22Rv1 (cell line): ENCODE data around the gene PLOD2.

Source experiments
- ZFX ChIP-seq: fragments of 450-650 bp; IDR thresholded peaks from 2 replicates; pipeline ENCODE4 v1.6.1; 2017; ENCODE audit warnings: antibody characterized with exemption, borderline replicate concordance
- TF ChIP-seq, protein P1 (sequence below): fragments of 450-650 bp; IDR thresholded peaks from 2 replicates; pipeline ENCODE4 v1.5.1; 2017; ENCODE audit warnings: mild to moderate bottlenecking

DNA sequence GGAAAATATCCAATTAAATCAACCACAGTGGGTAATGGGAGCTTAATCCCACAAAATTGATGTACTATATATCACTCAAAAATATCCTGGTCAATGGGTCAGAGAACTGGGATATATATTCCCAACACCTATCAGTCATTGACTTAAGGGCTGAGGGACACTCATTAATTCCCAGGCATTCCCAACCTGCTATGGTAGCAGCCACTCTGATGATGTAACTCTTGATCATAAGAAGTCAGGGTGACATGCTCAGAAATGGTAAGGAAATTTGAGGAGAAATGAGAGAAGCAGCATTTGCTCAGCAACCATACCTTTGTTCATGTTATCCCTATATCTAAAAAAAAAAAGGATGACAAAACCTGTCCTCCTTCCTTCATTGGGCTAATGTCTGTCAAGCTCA lies 3.1 kb upstream of the PLOD2 start:
- TF ChIP-seq, protein P1, sequence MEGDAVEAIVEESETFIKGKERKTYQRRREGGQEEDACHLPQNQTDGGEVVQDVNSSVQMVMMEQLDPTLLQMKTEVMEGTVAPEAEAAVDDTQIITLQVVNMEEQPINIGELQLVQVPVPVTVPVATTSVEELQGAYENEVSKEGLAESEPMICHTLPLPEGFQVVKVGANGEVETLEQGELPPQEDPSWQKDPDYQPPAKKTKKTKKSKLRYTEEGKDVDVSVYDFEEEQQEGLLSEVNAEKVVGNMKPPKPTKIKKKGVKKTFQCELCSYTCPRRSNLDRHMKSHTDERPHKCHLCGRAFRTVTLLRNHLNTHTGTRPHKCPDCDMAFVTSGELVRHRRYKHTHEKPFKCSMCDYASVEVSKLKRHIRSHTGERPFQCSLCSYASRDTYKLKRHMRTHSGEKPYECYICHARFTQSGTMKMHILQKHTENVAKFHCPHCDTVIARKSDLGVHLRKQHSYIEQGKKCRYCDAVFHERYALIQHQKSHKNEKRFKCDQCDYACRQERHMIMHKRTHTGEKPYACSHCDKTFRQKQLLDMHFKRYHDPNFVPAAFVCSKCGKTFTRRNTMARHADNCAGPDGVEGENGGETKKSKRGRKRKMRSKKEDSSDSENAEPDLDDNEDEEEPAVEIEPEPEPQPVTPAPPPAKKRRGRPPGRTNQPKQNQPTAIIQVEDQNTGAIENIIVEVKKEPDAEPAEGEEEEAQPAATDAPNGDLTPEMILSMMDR = no peak
- TF ChIP-seq ZFX = no peak
